Thyroid gland (tissue), 4 donors: ENCODE results near the gene MRPL4.

ENCODE experiments used
- CTCF ChIP-seq, 6 experiments: fragments of 200-600 bp in 3 of 6; fragments of 450-650 bp in 3 of 6; sonication (generic) in 3 of 6; IDR thresholded peaks; one replicate each; pipeline ENCODE4 v1.5.1; 2016 to 2019; ENCODE audit warnings: antibody characterized with exemption in 6 of 6, mild to moderate bottlenecking in 2 of 6, inconsistent platforms in 1 of 6, moderate library complexity in 1 of 6
- POLR2A ChIP-seq, 2 donors: fragments of 450-650 bp; IDR thresholded peaks; one replicate each; pipeline ENCODE4 v1.6.1; 2017; ENCODE audit warnings: antibody characterized with exemption in 2 of 2, mild to moderate bottlenecking in 2 of 2, moderate library complexity in 1 of 2

- TF ChIP-seq CTCF (IDR thresholded peaks at IDR 0.05) = no peak
- no peak for TF ChIP-seq POLR2A (IDR thresholded peaks at IDR 0.05)
These were observed 22.6 kb downstream of the MRPL4 start for GRCh38 chr19:10274589-10274988.
